OCI-LY3 (cell line): Measurements from ENCODE around the gene ZNF182.

Experiments
- EZH2phosphoT487 ChIP-seq: fragments of 200-600 bp; shearing (Covaris generic); IDR thresholded peaks from 2 replicates; pipeline ENCODE4 v1.6.1; 2018; ENCODE audit warnings: antibody characterized with exemption, mixed run types, low read depth
- TF ChIP-seq, protein P1 (sequence below): fragments of 200-600, 300-600 bp; sonication (generic); IDR thresholded peaks from 2 replicates; pipeline ENCODE4 v1.5.1; 2014; ENCODE audit warnings: antibody characterized with exemption, low read length, low read depth

DNA sequence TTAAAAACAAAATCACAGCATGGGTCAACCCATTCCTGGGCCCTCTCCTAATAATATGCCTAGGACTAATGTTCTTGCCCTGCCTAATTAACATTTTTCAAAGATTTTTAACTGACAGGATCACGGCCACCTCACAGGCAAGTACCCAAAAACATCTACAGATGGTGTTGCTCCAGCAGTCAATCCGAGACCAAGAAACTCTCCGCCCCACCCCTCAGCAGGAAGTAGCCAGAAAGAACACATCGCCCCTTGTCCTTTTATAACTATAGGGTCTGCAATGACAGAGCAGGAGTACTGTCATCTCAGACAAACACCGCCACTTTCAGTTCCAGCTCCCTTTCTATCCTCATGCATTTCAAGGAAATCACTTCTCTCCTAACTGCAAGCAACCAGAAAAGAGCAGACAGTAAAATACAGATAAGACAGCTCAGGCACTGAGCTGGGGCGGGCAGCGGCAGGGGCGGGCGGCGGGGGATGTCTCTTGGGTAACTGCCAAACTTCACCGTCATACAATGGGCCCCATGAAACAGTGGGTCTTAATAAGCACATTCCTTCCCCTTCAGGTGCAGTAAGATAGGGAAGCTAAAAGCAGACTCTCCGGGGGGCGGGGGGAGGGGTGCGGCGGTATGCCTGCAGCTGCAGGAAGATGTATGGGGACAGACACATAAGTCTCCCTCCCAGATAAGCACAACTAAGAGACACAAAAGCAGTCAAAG is 67.4 kb downstream of the ZNF182 start:
- TF ChIP-seq, protein P1, sequence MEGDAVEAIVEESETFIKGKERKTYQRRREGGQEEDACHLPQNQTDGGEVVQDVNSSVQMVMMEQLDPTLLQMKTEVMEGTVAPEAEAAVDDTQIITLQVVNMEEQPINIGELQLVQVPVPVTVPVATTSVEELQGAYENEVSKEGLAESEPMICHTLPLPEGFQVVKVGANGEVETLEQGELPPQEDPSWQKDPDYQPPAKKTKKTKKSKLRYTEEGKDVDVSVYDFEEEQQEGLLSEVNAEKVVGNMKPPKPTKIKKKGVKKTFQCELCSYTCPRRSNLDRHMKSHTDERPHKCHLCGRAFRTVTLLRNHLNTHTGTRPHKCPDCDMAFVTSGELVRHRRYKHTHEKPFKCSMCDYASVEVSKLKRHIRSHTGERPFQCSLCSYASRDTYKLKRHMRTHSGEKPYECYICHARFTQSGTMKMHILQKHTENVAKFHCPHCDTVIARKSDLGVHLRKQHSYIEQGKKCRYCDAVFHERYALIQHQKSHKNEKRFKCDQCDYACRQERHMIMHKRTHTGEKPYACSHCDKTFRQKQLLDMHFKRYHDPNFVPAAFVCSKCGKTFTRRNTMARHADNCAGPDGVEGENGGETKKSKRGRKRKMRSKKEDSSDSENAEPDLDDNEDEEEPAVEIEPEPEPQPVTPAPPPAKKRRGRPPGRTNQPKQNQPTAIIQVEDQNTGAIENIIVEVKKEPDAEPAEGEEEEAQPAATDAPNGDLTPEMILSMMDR = no peak
- TF ChIP-seq EZH2phosphoT487 = no peak
